Retinal pigment epithelial cell (primary cell): Measurements from ENCODE around the gene FCN2.

Source experiments
- DNase-seq: peaks from one replicate; pipeline ENCODE4 v3.0.0-alpha.2; 2010; ENCODE audit warnings: low read depth
- H3K4me3 ChIP-seq: 2 replicates; pipeline ENCODE4 v1.5.1; 2011; ENCODE audit warnings: mild to moderate bottlenecking, low read length, control low read depth, moderate library complexity
- CTCF ChIP-seq: conservative IDR thresholded peaks from 2 replicates; pipeline ENCODE4 v1.5.1; 2011; ENCODE audit warnings: low read depth, low read length, control low read depth, inconsistent platforms

The FCN2 gene

DNA sequence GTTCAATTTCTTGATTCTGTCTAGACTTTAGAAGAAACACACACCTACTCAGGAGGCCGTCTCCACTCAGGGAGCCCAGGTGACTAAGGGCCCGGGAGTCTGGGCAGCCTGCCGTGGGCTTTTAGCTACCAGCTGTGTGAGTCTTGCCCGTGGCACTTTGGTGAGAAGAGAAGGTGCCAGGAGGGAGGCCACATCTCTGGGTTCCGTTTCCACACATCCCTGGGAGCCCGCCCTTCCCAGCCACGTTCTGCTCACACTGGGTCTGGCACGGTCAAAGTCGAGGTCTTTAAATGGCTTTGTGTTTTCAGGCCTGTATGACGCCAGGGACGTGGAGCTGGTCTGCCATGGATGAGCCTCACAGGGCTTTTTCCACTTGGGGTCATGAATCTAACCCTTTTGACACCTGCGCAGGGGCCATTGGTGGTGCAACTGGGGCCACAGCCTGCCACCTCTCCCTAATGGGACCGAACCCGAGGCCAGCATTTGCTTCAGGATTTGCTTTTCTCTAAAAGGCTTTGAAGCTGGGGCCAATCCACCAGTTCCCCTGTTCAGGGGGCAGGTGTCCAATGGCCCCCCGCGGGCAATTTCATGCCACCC is 17.2 kb upstream of the FCN2 start:
- DNase-seq, result no peak
- no peak for TF ChIP-seq CTCF
- no peak overlapping the region for H3K4me3 ChIP-seq

DNA sequence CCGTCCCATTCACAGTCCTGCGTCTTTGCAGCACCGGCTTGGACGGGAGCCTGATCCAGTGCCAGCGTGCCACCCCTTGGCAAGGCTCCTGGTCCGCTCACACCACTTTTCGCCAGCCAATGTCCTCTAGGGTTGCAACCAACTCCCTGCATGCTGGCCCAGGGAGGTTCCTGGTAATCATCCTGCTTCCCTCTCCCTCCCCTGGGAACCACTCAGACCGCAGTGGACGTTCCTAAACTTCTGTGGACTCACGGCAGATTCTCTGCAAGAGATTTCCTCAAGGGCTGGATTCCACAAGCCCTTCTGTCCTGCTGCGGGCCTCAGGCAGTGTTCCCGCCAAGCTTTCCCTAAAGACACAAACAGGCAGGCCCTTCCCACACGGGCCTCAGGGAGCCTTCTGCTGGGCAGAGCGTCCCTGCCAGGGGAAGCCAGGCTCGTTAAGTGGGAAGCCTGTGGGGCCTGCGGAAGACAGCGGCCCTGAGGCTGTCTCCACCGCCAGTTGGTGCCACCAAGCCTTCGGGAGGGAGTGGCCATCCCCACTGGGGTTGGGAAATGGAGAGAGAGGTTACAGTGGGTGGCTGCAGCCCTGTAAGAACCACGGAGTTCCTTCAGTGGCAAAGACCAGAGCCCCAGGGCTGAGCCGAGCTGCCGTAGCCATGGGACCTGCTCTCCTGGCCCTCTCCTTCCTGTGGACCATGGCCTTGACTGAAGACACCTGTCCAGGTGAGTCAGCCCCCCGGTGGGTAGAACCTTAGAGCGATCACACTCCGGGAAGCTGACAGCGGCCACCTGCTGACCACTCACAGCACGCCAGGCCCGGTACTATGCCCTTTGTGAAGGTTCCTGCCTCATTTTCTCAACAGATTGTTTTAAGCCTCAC is 16.4 kb upstream of the FCN2 start:
- no peak for DNase-seq
- H3K4me3 ChIP-seq, result no peak overlapping the region
- TF ChIP-seq CTCF, result no peak

GRCh38 chr9:134864821-134865190 is 15.8 kb upstream of the FCN2 start:
- DNase-seq, result no peak
- TF ChIP-seq CTCF, result no peak
- no peak overlapping the region for H3K4me3 ChIP-seq

- no peak overlapping the region for H3K4me3 ChIP-seq
- no peak for DNase-seq
- no peak for TF ChIP-seq CTCF
These were observed 12.5 kb upstream of the FCN2 start for GRCh38 chr9:134867917-134868750.

DNA sequence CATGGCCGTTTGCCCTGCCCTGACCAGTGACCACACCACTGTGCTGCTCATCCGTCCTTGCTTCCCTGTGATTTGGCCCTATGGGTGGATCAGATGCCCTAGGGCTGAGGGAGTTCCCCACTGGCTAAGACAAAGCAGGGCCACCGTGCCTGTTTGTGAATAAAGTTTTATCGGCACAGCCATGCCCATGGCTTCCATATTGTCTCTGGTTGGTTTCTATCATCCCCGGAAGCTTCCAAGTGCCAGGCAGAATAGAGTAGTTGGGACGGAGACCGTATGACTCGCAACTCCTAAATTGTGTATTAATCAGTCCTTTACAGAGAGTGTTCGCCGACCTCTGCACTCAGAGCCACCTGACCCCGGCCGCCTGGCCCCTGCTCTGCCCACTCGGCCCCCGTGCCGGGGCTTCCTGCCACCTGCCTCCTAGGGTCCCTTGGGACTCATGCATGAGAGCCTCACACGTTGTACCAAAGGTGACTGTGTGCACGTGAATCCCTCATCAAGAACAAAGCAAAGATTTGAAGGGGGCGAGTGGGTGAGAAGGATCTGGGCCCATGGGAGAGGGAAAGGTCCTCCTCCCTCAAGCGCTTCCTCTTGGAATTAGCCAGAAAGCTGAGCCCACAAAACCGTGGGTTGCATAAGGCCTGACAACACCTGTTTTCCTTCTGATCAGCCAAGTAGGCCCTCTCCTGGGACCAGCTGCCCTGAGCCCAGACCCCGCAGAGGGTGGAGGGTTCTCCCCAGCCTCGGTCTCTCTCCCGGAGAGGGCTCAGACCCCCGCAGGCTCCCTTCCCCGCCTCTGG is 11.7 kb upstream of the FCN2 start:
- H3K4me3 ChIP-seq, result no peak overlapping the region
- no peak for TF ChIP-seq CTCF
- DNase-seq, result no peak

DNA sequence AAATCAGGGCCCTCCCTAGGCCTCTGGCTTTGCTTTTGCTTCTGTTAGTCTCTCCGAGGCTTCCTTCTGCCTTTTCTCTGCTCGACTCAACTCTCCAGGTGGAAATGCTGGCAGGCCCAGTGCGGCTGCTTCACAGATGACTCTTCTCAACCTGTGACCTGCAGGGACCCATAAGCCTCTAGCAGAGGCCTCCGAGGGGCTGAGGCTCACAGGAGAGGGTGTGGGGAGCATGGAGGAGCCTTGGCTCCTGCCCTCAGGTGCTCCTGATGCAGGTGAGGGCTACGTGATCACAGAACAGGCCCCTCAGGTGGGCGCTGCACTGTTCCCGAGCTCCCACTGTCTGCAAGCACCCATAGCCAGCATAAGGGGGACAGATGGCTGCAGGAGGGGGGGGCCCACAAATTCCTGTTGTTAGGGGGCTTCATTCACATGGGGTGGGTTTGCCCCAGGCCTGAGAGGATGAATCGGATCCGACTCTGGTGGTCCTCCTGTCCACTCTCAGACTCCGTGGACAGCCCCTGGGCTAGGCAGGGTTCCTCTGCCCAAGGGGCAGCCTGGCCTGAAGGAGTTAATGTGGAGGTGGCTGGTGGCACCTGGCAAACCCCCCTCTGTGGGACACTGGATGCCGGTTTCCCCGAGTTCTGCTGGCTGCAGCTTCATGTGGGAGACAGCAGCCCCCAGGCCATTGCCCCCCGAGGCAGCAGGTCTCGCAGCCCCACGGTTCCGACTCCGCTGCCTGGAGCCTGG is 10.9 kb upstream of the FCN2 start:
- TF ChIP-seq CTCF, result no peak
- DNase-seq, result no peak
- no peak overlapping the region for H3K4me3 ChIP-seq
